Liver (tissue), 9 donors: Measurements from ENCODE around the gene USP40. TPM values are rescaled to one million over a fixed set of nuclear protein-coding genes. Genes with fewer than 3 reads are reported as not detected.

Source experiments
- DNase-seq: peaks from one replicate; pipeline ENCODE4 v3.0.0-alpha.2; 2017; ENCODE audit warnings: low spot score
- H3K27ac ChIP-seq, 2 donors: one replicate each; pipeline ENCODE4 v1.7.0; 2013; ENCODE audit warnings: inconsistent platforms in 2 of 2, low read length in 2 of 2, control low read depth in 1 of 2, low read depth in 1 of 2, mild to moderate bottlenecking in 1 of 2
- H3K27me3 ChIP-seq, 4 donors: one replicate each; pipeline versions ENCODE4 v1.6.1 to v1.7.0; 2013; ENCODE audit warnings: low read length in 3 of 4, inconsistent platforms in 1 of 4, mild to moderate bottlenecking in 1 of 4, moderate library complexity in 1 of 4; ENCODE audit not compliant: control insufficient read depth in 4 of 4, insufficient read depth in 4 of 4
- H3K36me3 ChIP-seq, 4 donors: one replicate each; pipeline versions ENCODE4 v1.6.1 to v1.7.0; 2013; ENCODE audit warnings: low read length in 3 of 4, mild to moderate bottlenecking in 3 of 4, low read depth in 1 of 4, moderate library complexity in 1 of 4; ENCODE audit not compliant: control insufficient read depth in 4 of 4, insufficient read depth in 3 of 4
- H3K4me1 ChIP-seq, 4 donors: one replicate each; pipeline versions ENCODE4 v1.6.1 to v1.7.0; 2013; ENCODE audit warnings: low read length in 3 of 4, mild to moderate bottlenecking in 3 of 4, moderate library complexity in 1 of 4; ENCODE audit not compliant: control insufficient read depth in 4 of 4, insufficient read depth in 4 of 4
- H3K4me3 ChIP-seq, 3 donors: one replicate each; pipeline versions ENCODE4 v1.6.1 to v1.7.0; 2013; ENCODE audit warnings: low read length in 3 of 3, control low read depth in 1 of 3, low read depth in 1 of 3, mild to moderate bottlenecking in 1 of 3
- H3K9ac ChIP-seq, 2 donors: one replicate each; pipeline ENCODE4 v1.7.0; 2013; ENCODE audit warnings: low read length in 2 of 2, mild to moderate bottlenecking in 2 of 2, moderate library complexity in 2 of 2, control low read depth in 1 of 2, low read depth in 1 of 2
- H3K9me3 ChIP-seq, 4 donors: one replicate each; pipeline versions ENCODE4 v1.6.1 to v1.7.0; 2013; ENCODE audit warnings: low read length in 3 of 4; ENCODE audit not compliant: control insufficient read depth in 4 of 4
- ATF3 ChIP-seq: IDR thresholded peaks from 2 replicates; pipeline ENCODE4 v1.6.1; 2016; ENCODE audit warnings: antibody characterized with exemption
- CTCF ChIP-seq: fragments of 150-350 bp; IDR thresholded peaks from 2 replicates; pipeline ENCODE4 v1.5.1; 2017; ENCODE audit warnings: improper control_type of control experiment, low read depth, low read length; ENCODE audit not compliant: missing input control
- EGR1 ChIP-seq, 2 donors: IDR thresholded peaks; 2 replicates each; pipeline ENCODE4 v1.6.1; 2016 to 2018; ENCODE audit warnings: antibody characterized with exemption in 2 of 2, low read depth in 2 of 2
- FOXA1 ChIP-seq: IDR thresholded peaks from 2 replicates; pipeline ENCODE4 v1.6.1; 2016; ENCODE audit warnings: antibody characterized with exemption
- FOXA2 ChIP-seq: IDR thresholded peaks from 2 replicates; pipeline ENCODE4 v1.6.1; 2016; ENCODE audit warnings: antibody characterized with exemption
- GABPA ChIP-seq, 2 donors: IDR thresholded peaks in 1 of 2; conservative IDR thresholded peaks in 1 of 2; 2 replicates each; pipeline ENCODE4 v1.6.1; 2016; ENCODE audit warnings: antibody characterized with exemption in 2 of 2, mild to moderate bottlenecking in 1 of 2, moderate library complexity in 1 of 2
- HNF4G ChIP-seq: IDR thresholded peaks from 2 replicates; pipeline ENCODE4 v1.6.1; 2016; ENCODE audit warnings: antibody characterized with exemption
- JUND ChIP-seq, 2 donors: IDR thresholded peaks; 2 replicates each; pipeline ENCODE4 v1.6.1; 2016; ENCODE audit warnings: antibody characterized with exemption in 2 of 2
- MAX ChIP-seq: IDR thresholded peaks from 2 replicates; pipeline ENCODE4 v1.6.1; 2016; ENCODE audit warnings: antibody characterized with exemption
- NR2F2 ChIP-seq: IDR thresholded peaks from 2 replicates; pipeline ENCODE4 v1.6.1; 2016; ENCODE audit warnings: antibody characterized with exemption
- RAD21 ChIP-seq, 2 donors: IDR thresholded peaks; 2 replicates each; pipeline ENCODE4 v1.6.1; 2016; ENCODE audit warnings: antibody characterized with exemption in 2 of 2, mild to moderate bottlenecking in 2 of 2
- RXRA ChIP-seq, 2 donors: IDR thresholded peaks; 2 replicates each; pipeline ENCODE4 v1.6.1; 2017 to 2018; ENCODE audit warnings: antibody characterized with exemption in 2 of 2, mild to moderate bottlenecking in 1 of 2
- SP1 ChIP-seq: IDR thresholded peaks from 2 replicates; pipeline ENCODE4 v1.6.1; 2018; ENCODE audit warnings: antibody characterized with exemption, mild to moderate bottlenecking
- TAF1 ChIP-seq: conservative IDR thresholded peaks from 2 replicates; pipeline ENCODE4 v1.6.1; 2016; ENCODE audit warnings: antibody characterized with exemption, mild to moderate bottlenecking
- YY1 ChIP-seq: IDR thresholded peaks from 2 replicates; pipeline ENCODE4 v1.6.1; 2016; ENCODE audit warnings: antibody characterized with exemption, mild to moderate bottlenecking
- WGBS: extraction: QIAGEN DNeasy Blood & Tissue Kit; methylation state at CpG from one replicate; pipeline ENCODE4 v1.1.7; 2013; 5-methylcytosine and 5-hydroxymethylcytosine counted together
- polyA plus RNA-seq, 2 donors: library from polyadenylated mRNA; stranded (reverse) in 1 of 2; unstranded in 1 of 2; fragments of 200-250 nt in 1 of 2; fragments of >200 nt in 1 of 2; fragmentation: Nextera tagmentation in 1 of 2; extraction: Ambion mirVana in 1 of 2; gene quantifications; one replicate each; pipeline versions ENCODE4 v1.2.1 to v1.2.3, GENCODE V29; 2013 to 2015
- total RNA-seq, 2 donors: library from RNA; depleted of rRNA; stranded (reverse); fragments of >200 nt; gene quantifications; one replicate each; pipeline ENCODE4 v1.2.3, GENCODE V29; 2014
- TF ChIP-seq, protein P1 (sequence below): IDR thresholded peaks from 2 replicates; pipeline ENCODE4 v1.6.1; 2016; ENCODE audit warnings: antibody characterized with exemption, mild to moderate bottlenecking
- donor health status: healthy.
- donor health status: healthy.
- donor health status: healthy.
- donor health status: healthy.
- donor health status: healthy.

USP40 gene
- total and polyA plus RNA-seq, 4 donors = 12.0 to 29.0 (median 17.1) TPM

GRCh38 chr2:233490831-233491230 lies 75.8 kb downstream of the USP40 start:
- DNase-seq = no peak
- H3K9ac ChIP-seq = no peak overlapping the region
- TF ChIP-seq RXRA (IDR thresholded peaks at IDR 0.05) (no peak), RAD21 (IDR thresholded peaks at IDR 0.05) (no peak), TAF1 (no peak), FOXA2 (no peak), JUND (IDR thresholded peaks at IDR 0.05) (no peak), CTCF (no peak), SP1 (no peak), ATF3 (no peak), HNF4G (no peak), MAX (no peak)
- TF ChIP-seq, protein P1, sequence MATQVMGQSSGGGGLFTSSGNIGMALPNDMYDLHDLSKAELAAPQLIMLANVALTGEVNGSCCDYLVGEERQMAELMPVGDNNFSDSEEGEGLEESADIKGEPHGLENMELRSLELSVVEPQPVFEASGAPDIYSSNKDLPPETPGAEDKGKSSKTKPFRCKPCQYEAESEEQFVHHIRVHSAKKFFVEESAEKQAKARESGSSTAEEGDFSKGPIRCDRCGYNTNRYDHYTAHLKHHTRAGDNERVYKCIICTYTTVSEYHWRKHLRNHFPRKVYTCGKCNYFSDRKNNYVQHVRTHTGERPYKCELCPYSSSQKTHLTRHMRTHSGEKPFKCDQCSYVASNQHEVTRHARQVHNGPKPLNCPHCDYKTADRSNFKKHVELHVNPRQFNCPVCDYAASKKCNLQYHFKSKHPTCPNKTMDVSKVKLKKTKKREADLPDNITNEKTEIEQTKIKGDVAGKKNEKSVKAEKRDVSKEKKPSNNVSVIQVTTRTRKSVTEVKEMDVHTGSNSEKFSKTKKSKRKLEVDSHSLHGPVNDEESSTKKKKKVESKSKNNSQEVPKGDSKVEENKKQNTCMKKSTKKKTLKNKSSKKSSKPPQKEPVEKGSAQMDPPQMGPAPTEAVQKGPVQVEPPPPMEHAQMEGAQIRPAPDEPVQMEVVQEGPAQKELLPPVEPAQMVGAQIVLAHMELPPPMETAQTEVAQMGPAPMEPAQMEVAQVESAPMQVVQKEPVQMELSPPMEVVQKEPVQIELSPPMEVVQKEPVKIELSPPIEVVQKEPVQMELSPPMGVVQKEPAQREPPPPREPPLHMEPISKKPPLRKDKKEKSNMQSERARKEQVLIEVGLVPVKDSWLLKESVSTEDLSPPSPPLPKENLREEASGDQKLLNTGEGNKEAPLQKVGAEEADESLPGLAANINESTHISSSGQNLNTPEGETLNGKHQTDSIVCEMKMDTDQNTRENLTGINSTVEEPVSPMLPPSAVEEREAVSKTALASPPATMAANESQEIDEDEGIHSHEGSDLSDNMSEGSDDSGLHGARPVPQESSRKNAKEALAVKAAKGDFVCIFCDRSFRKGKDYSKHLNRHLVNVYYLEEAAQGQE = no peak
- no peaks in the 10 kb centered on the region for H3K27me3 ChIP-seq
- H3K27ac ChIP-seq = no peak overlapping the region
- no peaks in the 10 kb centered on the region for H3K9me3 ChIP-seq
- peaks cover 14 to 60% (median 41%) of the 10 kb centered on the region in 4 donors for H3K36me3 ChIP-seq
- no peak overlapping the region for H3K4me3 ChIP-seq
- WGBS = 98% methylated on average over 7 of the region's 7 CpGs
- peaks cover 0 to 3% (median 0%) of the 10 kb centered on the region in 4 donors for H3K4me1 ChIP-seq

- Histone ChIP-seq H3K27ac (no peak overlapping the region), H3K27me3 (no peaks in the 10 kb centered on the region), H3K9me3 (no peaks in the 10 kb centered on the region), H3K9ac (no peak overlapping the region), H3K4me3 (no peak overlapping the region), H3K36me3 (peaks cover 16 to 68% (median 49%) of the 10 kb centered on the region in 4 donors), H3K4me1 (peaks cover 0 to 3% (median 0%) of the 10 kb centered on the region in 4 donors)
- TF ChIP-seq NR2F2 = no peak
- TF ChIP-seq FOXA2 = no peak
- no peak for TF ChIP-seq JUND (IDR thresholded peaks at IDR 0.05)
- no peak for TF ChIP-seq RXRA (IDR thresholded peaks at IDR 0.05)
- TF ChIP-seq FOXA1 = no peak
- 99% methylated on average over 6 of the region's 6 CpGs for WGBS
- DNase-seq = no peak
These were observed 76.9 kb downstream of the USP40 start for GRCh38 chr2:233489666-233490065.

- TF ChIP-seq RAD21 (IDR thresholded peaks at IDR 0.05) = no peak
- TF ChIP-seq EGR1 (IDR thresholded peaks at IDR 0.05; ENCODE audit: low read depth in 2 of 2) = no peak
- TF ChIP-seq HNF4G = no peak
- TF ChIP-seq SP1 = no peak
- TF ChIP-seq MAX = no peak
- TF ChIP-seq FOXA1 = no peak
- TF ChIP-seq JUND (IDR thresholded peaks at IDR 0.05) = no peak
- TF ChIP-seq GABPA (IDR thresholded peaks at IDR 0.05 in 1 of 2, conservative IDR thresholded peaks at IDR 0.05 in 1 of 2) = no peak
- no peak for TF ChIP-seq YY1
- TF ChIP-seq TAF1 = no peak
- TF ChIP-seq NR2F2 = no peak
- Histone ChIP-seq H3K4me1 (peaks cover 0 to 3% (median 0%) of the 10 kb centered on the region in 4 donors), H3K4me3 (no peak overlapping the region), H3K9ac (no peak overlapping the region), H3K27me3 (no peaks in the 10 kb centered on the region), H3K36me3 (peaks cover 16 to 68% (median 52%) of the 10 kb centered on the region in 4 donors), H3K27ac (no peak overlapping the region), H3K9me3 (no peaks in the 10 kb centered on the region)
- WGBS = 95% methylated on average over 10 of the region's 10 CpGs
- DNase-seq = no peak
These were observed 77.4 kb downstream of the USP40 start for GRCh38 chr2:233489143-233489542.
